Transverse colon (tissue), 4 donors: Measurements from ENCODE around the gene NSUN3. TPM values are rescaled to one million over a fixed set of nuclear protein-coding genes. Genes with fewer than 3 reads are reported as not detected.
"Not testable (repeated sequence)": the region's sequence is repeated elsewhere in the genome, so short reads cannot be mapped to it uniquely, and the experiment has no call there.

Experiments used
- DNase-seq: peaks from one replicate; pipeline ENCODE4 v3.0.0-alpha.2; 2019
- H3K27ac ChIP-seq, 4 donors: fragments of 200-600 bp; sonication (generic); 2 replicates each; pipeline ENCODE4 v1.5.1; 2016 to 2018; ENCODE audit warnings: inconsistent platforms in 4 of 4
- H3K27me3 ChIP-seq: fragments of 200-600 bp; sonication (generic); 2 replicates; pipeline ENCODE4 v1.5.1; 2017; ENCODE audit warnings: inconsistent platforms
- H3K36me3 ChIP-seq, 4 donors: fragments of 200-600 bp; sonication (generic); 2 replicates each; pipeline ENCODE4 v1.5.1; 2017 to 2019; ENCODE audit warnings: inconsistent platforms in 4 of 4
- H3K4me1 ChIP-seq, 4 donors: fragments of 200-600 bp; sonication (generic); 2 replicates each; pipeline ENCODE4 v1.5.1; 2017 to 2020; ENCODE audit warnings: inconsistent platforms in 4 of 4
- H3K4me3 ChIP-seq, 4 donors: fragments of 200-600 bp; sonication (generic); 1 replicate in 1 of 4; 2 replicates in 3 of 4; pipeline versions ENCODE4 v1.5.1 to v1.6.1; 2017 to 2019; ENCODE audit warnings: inconsistent platforms in 4 of 4
- H3K9me3 ChIP-seq, 2 donors: fragments of 200-600 bp; sonication (generic); 2 replicates each; pipeline ENCODE4 v1.5.1; 2017 to 2019; ENCODE audit warnings: inconsistent platforms in 2 of 2
- EP300 ChIP-seq: sonication (generic); formaldehyde crosslinking; IDR thresholded peaks from one replicate; pipeline ENCODE4 v1.6.1; 2017; ENCODE audit warnings: antibody characterized with exemption, low read depth
- POLR2A ChIP-seq: fragments of 450-650 bp; IDR thresholded peaks from one replicate; pipeline ENCODE4 v1.6.1; 2016; ENCODE audit warnings: antibody characterized with exemption, mild to moderate bottlenecking, moderate library complexity
- POLR2AphosphoS5 ChIP-seq, 3 donors: sonication (generic); formaldehyde crosslinking; IDR thresholded peaks; one replicate each; pipeline ENCODE4 v1.6.1; 2016; ENCODE audit warnings: antibody characterized with exemption in 3 of 3
- WGBS, 2 donors: methylation state at CpG; one replicate each; pipeline ENCODE4 v1.1.5; 2018; ENCODE audit warnings: low coverage in 1 of 2; 5-methylcytosine and 5-hydroxymethylcytosine counted together
- in situ Hi-C, 4 donors: fragments of 200-750 bp; cut with MboI; loops; one replicate each; pipeline versions ENCODE4 v1.15.0 to v1.15.1; 2017; ENCODE audit warnings: low sequenced_read_pairs in 3 of 4, low pct_ligation_motif_present in 1 of 4, low pct_unique_long_range_greater_than_20kb in 1 of 4
- intact Hi-C: fragments of 100-400 bp; cut with DNase I; formaldehyde crosslinking; loops from one replicate; pipeline ENCODE4 v1.15.1; 2023; ENCODE audit warnings: low total_unique reads
- total RNA-seq, 4 donors: library from RNA; depleted of rRNA; stranded (reverse); fragments of >200 nt; gene quantifications; one replicate each; pipeline ENCODE4 v1.1.0, GENCODE V29; 2016
- TF ChIP-seq, protein P1 (sequence below), 5 experiments: fragments of 200-600 bp in 3 of 5; fragments of 450-650 bp in 2 of 5; sonication (generic) in 3 of 5; IDR thresholded peaks; 1 replicate in 2 of 5; 2 replicates in 3 of 5; pipeline ENCODE4 v1.5.1; 2016 to 2017; ENCODE audit warnings: antibody characterized with exemption in 5 of 5, inconsistent platforms in 3 of 5, mild to moderate bottlenecking in 2 of 5, moderate library complexity in 1 of 5

Gene NSUN3
- total RNA-seq, 4 donors from 2014 or later = 10.3 to 27.9 (median 19.0) TPM

DNA sequence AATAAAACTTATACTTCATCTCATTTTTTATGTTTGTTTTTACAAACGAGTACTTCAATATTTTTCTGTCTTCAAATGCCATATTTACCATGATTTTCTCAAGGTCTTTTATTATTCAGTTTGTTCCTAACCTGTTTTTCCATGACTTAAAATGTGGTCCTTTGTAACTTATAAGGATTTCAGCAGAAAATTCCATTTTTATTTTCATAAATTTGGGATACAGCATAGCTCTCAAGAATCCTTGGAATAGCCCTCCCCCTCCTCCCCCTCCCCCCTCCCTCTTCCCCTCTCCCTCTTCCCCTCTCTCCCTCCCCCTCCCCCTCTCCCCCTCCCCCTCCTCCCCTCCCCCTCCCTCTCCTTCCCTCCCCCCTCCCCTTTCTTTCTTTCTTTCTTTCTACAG, 19.6 kb upstream of the NSUN3 start:
- in situ Hi-C loops (no loop called here), intact Hi-C loops (no loop called here)
- WGBS, 2 donors = 92 to 93% methylated on average over 1 of the region's 1 CpG

GRCh38 chr3:94044100-94044936, 18.5 kb upstream of the NSUN3 start:
- H3K4me1 ChIP-seq, intact Hi-C loops, DNase-seq, H3K36me3 ChIP-seq, in situ Hi-C loops, H3K9me3 ChIP-seq, H3K4me3 ChIP-seq, H3K27me3 ChIP-seq, H3K27ac ChIP-seq: not testable (repeated sequence)
- WGBS, 2 donors = 95 to 100% methylated on average over 11 to 61 of the region's 61 CpGs

More for the DNA sequence above, 19.6 kb upstream of the NSUN3 start:
- Histone ChIP-seq H3K36me3 (peaks cover 0 to 7% (median 2%) of the 10 kb centered on the region in 4 donors), H3K27ac (no peak overlapping the region), H3K4me3 (no peak overlapping the region), H3K4me1 (no peaks in the 10 kb centered on the region), H3K9me3 (no peaks in the 10 kb centered on the region), H3K27me3 (no peaks in the 10 kb centered on the region)
- TF ChIP-seq, protein P1, sequence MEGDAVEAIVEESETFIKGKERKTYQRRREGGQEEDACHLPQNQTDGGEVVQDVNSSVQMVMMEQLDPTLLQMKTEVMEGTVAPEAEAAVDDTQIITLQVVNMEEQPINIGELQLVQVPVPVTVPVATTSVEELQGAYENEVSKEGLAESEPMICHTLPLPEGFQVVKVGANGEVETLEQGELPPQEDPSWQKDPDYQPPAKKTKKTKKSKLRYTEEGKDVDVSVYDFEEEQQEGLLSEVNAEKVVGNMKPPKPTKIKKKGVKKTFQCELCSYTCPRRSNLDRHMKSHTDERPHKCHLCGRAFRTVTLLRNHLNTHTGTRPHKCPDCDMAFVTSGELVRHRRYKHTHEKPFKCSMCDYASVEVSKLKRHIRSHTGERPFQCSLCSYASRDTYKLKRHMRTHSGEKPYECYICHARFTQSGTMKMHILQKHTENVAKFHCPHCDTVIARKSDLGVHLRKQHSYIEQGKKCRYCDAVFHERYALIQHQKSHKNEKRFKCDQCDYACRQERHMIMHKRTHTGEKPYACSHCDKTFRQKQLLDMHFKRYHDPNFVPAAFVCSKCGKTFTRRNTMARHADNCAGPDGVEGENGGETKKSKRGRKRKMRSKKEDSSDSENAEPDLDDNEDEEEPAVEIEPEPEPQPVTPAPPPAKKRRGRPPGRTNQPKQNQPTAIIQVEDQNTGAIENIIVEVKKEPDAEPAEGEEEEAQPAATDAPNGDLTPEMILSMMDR (IDR thresholded peaks at IDR 0.05) = no peak
- TF ChIP-seq POLR2AphosphoS5 (IDR thresholded peaks at IDR 0.05) (no peak), EP300 (no peak), POLR2A (no peak)
- DNase-seq = no peak

GRCh38 chr3:94046533-94046932, 16.3 kb upstream of the NSUN3 start:
- WGBS, 2 donors = 95 to 100% methylated on average over 2 of the region's 2 CpGs
- peaks cover 0 to 7% (median 2%) of the 10 kb centered on the region in 4 donors for H3K36me3 ChIP-seq
- no peaks in the 10 kb centered on the region for H3K9me3 ChIP-seq
- no peak overlapping the region for H3K27ac ChIP-seq
- no peak for TF ChIP-seq EP300
- no peak for TF ChIP-seq POLR2A
- TF ChIP-seq, protein P1 (IDR thresholded peaks at IDR 0.05) = no peak
- TF ChIP-seq POLR2AphosphoS5 (IDR thresholded peaks at IDR 0.05) = no peak
- H3K4me1 ChIP-seq = no peaks in the 10 kb centered on the region
- H3K4me3 ChIP-seq = no peak overlapping the region
- intact Hi-C loops = no loop called here
- H3K27me3 ChIP-seq = no peaks in the 10 kb centered on the region
- no peak for DNase-seq
- in situ Hi-C loops = no loop called here

- Histone ChIP-seq H3K27ac (no peak overlapping the region), H3K27me3 (no peaks in the 10 kb centered on the region), H3K4me1 (no peaks in the 10 kb centered on the region), H3K36me3 (peaks cover 0 to 5% (median under 1%) of the 10 kb centered on the region in 4 donors), H3K9me3 (no peaks in the 10 kb centered on the region), H3K4me3 (no peak overlapping the region)
- no peak for DNase-seq
- in situ Hi-C loops (no loop called here), intact Hi-C loops (no loop called here)
- TF ChIP-seq POLR2A (no peak), EP300 (no peak), POLR2AphosphoS5 (IDR thresholded peaks at IDR 0.05) (no peak)
- TF ChIP-seq, protein P1 (IDR thresholded peaks at IDR 0.05) = no peak
- 81 to 91% methylated on average over 2 of the region's 2 CpGs for WGBS, 2 donors
Observed at GRCh38 chr3:94049267-94049666, 13.6 kb upstream of the NSUN3 start.
